GM12801 (cell line): ENCODE data around the gene MEGF11.

Source experiments
- TF ChIP-seq, protein P1 (sequence below): IDR thresholded peaks from one replicate; pipeline ENCODE4 v1.5.1; 2011; ENCODE audit warnings: control low read depth; ENCODE audit not compliant: insufficient read length; ENCODE audit errors: extremely low read depth

The MEGF11 gene

GRCh38 chr15:66036859-66037258 lies 216.7 kb downstream of the MEGF11 start:
- TF ChIP-seq, protein P1, sequence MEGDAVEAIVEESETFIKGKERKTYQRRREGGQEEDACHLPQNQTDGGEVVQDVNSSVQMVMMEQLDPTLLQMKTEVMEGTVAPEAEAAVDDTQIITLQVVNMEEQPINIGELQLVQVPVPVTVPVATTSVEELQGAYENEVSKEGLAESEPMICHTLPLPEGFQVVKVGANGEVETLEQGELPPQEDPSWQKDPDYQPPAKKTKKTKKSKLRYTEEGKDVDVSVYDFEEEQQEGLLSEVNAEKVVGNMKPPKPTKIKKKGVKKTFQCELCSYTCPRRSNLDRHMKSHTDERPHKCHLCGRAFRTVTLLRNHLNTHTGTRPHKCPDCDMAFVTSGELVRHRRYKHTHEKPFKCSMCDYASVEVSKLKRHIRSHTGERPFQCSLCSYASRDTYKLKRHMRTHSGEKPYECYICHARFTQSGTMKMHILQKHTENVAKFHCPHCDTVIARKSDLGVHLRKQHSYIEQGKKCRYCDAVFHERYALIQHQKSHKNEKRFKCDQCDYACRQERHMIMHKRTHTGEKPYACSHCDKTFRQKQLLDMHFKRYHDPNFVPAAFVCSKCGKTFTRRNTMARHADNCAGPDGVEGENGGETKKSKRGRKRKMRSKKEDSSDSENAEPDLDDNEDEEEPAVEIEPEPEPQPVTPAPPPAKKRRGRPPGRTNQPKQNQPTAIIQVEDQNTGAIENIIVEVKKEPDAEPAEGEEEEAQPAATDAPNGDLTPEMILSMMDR: no peak

DNA sequence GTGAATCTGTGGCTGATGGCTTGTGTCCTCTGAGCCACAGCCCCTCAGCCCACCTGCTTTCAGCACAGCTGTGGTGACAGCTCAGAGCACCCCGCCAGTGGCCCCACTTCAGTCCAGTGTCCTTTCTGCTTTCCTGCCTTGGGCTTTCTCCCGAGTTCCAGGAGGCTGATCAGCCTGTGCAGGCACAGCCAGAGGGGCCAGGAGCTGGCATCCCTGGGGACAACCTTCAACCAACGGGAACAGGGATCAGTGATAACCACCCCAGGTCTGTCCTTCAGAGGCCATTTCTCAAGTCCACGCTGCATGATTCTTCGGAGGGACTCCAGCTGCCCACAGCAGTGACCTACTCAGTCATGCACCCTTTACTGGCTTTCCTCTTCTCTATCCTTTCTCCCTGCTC lies 217.6 kb downstream of the MEGF11 start:
- TF ChIP-seq, protein P1: no peak

GRCh38 chr15:66033143-66033542 lies 220.4 kb downstream of the MEGF11 start:
- TF ChIP-seq, protein P1: no peak

DNA sequence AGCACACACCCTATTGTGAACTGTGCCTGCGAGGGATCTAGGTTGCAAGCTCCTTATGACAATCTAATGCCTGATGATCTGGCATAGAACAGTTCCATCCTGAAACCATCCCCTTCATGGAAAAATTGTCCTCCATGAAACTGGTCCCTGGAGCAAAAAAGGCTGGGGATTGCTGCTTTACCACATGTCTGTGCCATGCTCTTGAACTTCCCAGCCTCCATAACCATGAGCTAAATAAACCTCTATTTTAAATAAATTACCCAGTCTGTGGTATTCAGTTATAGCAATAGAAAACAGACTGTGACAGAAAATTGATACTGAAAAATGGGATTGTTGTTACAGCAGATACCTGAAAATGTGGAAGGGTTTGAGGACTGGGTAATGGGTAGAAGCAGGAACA lies 221.5 kb downstream of the MEGF11 start:
- TF ChIP-seq, protein P1: no peak

GRCh38 chr15:66030650-66031049 lies 222.9 kb downstream of the MEGF11 start:
- TF ChIP-seq, protein P1: no peak

DNA sequence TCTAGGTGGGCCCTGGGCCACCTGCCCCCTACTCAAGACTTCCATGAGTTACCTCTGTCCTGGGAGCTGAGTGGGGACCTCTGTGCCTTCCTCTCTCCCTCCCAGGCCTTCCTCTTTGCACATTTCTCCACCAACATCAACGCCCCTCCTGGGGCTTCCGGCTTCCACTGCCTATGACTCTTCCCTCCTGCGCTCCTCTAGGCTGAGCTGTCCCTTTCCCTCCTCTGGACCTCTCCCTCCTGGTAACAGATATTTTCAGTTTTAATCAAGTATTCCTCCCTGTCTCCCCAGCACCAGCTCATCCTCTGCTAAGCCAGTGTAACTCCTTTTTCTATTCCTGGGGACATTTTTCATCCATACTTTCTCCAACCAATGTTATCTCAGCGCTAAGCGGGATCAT lies 223.9 kb downstream of the MEGF11 start:
- TF ChIP-seq, protein P1: no peak

GRCh38 chr15:66027268-66027805 lies 226.2 kb downstream of the MEGF11 start:
- TF ChIP-seq, protein P1: no peak

- TF ChIP-seq, protein P1: no peak
Observed at GRCh38 chr15:66025972-66026371, 227.6 kb downstream of the MEGF11 start.
